GM19395 (cell line): ENCODE measurements around the gene MACROD2.
"Not testable (repeated sequence)": the region's sequence is repeated elsewhere in the genome, so short reads cannot be mapped to it uniquely, and the experiment has no call there.

Experiments used
- ATAC-seq: cut with Tn5 transposase; IDR thresholded peaks from one replicate; pipeline ENCODE4 v1.9.1; 2021; ENCODE audit warnings: mild to moderate bottlenecking, moderate library complexity; ENCODE audit not compliant: unreplicated experiment

The MACROD2 gene

GRCh38 chr20:15179781-15180180 is 1184.5 kb downstream of the MACROD2 start:
- ATAC-seq, result no peak

- no peak for ATAC-seq
Observed at GRCh38 chr20:15185322-15185721, 1190.0 kb downstream of the MACROD2 start.

- no peak for ATAC-seq
Observed at GRCh38 chr20:15185913-15186312, 1190.6 kb downstream of the MACROD2 start.

- no peak for ATAC-seq
Observed at GRCh38 chr20:15187612-15188011, 1192.3 kb downstream of the MACROD2 start.

GRCh38 chr20:15188415-15188814 is 1193.1 kb downstream of the MACROD2 start:
- ATAC-seq, result no peak

- no peak for ATAC-seq
Observed at GRCh38 chr20:15191082-15191723, 1195.9 kb downstream of the MACROD2 start.

GRCh38 chr20:15195378-15195777 is 1200.1 kb downstream of the MACROD2 start:
- no peak for ATAC-seq

GRCh38 chr20:15196547-15197255 is 1201.4 kb downstream of the MACROD2 start:
- ATAC-seq, result peak; percentile 47

- ATAC-seq, result not testable (repeated sequence)
Observed at GRCh38 chr20:15198017-15198416, 1202.7 kb downstream of the MACROD2 start.

GRCh38 chr20:15199698-15200097 is 1204.4 kb downstream of the MACROD2 start:
- ATAC-seq, result peak; percentile 66

GRCh38 chr20:15200147-15200565 is 1204.8 kb downstream of the MACROD2 start:
- ATAC-seq, result peak; percentile 88

GRCh38 chr20:15201602-15202001 is 1206.3 kb downstream of the MACROD2 start:
- no peak for ATAC-seq

- ATAC-seq, result no peak
Observed at GRCh38 chr20:15204234-15204633, 1208.9 kb downstream of the MACROD2 start.

- ATAC-seq, result no peak
Observed at GRCh38 chr20:15205028-15205427, 1209.7 kb downstream of the MACROD2 start.

- ATAC-seq, result no peak
Observed at GRCh38 chr20:15205719-15206118, 1210.4 kb downstream of the MACROD2 start.

GRCh38 chr20:15209537-15209936 is 1214.2 kb downstream of the MACROD2 start:
- ATAC-seq, result no peak

- no peak for ATAC-seq
Observed at GRCh38 chr20:15214051-15214450, 1218.7 kb downstream of the MACROD2 start.

GRCh38 chr20:15220009-15220656 is 1224.8 kb downstream of the MACROD2 start:
- ATAC-seq, result no peak

- no peak for ATAC-seq
Observed at GRCh38 chr20:15220778-15221565, 1225.7 kb downstream of the MACROD2 start.

GRCh38 chr20:15222502-15223330 is 1227.4 kb downstream of the MACROD2 start:
- no peak for ATAC-seq
